ENCODE results near the gene MCRS1.

Gene MCRS1

DNA sequence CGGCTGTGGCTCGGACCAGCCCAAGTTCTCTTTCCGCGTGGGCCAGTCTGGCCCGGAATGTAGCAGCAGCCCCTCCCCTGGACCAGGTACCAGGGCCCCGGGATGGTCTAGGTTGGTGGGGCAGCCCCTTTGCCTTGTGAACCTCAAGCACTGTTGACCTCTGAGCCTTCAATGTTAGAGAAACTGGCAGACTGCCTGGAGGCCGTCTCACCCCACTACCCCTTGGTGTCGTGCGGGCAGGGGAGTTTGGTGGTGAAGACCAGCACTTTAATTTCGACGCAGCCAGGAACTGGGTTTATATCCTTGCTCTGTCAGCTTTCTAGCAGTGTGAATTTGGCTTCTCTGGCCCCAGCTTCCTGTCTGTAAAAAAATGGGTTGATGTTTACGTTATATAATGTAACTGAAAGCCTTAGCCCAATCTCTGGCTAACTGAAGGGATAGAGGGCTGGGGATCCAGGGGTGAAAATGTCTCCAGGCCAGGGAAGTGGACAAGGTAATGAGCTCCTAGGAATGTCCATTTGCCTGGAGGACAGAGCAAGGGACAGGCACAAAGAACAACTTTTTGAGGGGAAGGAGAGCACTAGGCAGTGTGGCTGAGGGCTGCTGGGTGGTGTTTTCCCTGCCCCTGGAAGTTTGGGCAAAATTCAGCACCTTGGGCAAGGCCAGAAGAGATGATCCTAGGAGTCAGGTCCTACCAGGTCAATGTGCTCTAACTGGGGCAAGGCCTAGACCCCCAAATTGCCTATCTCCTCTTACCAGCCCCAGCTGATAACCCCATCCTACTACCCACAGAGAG, 11.4 kb downstream of the MCRS1 start:
- in situ Hi-C loops (cut with MboI; ENCODE audit: low sequenced_read_pairs), result no loop called here

DNA sequence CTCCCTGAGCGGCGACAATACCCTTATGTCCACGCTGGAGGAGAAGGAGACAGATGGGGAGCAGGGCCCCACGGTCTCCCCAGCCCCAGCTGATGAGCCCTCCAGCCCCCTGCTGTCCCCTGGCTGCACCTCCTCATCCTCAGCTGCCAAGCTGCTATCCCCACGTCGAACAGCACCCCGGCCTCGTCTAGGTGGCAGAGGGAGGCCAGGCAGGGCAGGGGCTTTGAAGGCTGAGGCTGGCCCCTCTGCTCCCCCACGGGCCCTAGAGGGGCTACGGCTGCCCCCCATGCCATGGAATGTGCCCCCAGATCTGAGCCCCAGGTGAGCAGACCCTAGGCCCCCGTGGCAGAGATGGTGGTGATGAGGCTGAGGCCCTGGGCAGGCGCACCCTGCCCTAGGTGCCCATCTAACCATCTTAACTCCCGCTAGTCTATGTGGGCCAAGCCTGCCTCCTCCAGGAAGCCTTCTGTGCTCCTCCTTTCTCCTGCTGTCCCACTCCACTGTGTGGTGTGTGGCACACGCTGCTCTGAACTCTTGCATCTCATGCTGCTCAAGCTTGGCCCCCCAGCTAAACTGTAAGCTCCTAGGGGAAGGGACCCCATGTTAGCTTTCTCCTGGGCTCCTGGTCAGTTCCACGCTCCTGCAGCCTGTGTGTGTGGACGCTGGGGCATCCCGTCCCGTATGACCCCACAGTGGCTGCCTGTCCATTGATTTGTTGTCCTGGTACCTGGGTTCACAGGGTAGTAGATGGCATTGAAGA, 12.1 kb downstream of the MCRS1 start:
- in situ Hi-C loops (cut with MboI; ENCODE audit: low sequenced_read_pairs), result no loop called here

DNA sequence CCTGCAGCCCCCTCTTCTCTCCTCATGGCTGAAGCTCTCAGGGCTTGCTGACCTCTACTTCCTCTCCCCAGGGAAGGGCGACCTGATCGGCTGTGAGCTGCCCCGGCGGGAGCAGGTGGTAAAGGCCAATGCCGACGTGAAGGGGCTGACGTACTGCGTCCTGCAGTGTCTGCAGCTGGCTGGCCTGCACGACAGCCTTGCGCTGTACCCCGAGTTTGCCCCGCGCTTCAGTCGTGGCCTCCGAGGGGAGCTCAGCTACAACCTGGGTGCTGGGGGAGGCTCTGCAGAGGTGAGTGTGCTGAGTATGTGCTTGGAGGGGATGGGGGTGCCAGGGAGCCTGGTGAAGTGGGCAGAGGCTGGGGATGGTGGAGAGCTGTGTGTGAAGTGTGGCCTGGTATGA, 13.7 kb downstream of the MCRS1 start:
- in situ Hi-C loops (cut with MboI; ENCODE audit: low sequenced_read_pairs), result no loop called here

DNA sequence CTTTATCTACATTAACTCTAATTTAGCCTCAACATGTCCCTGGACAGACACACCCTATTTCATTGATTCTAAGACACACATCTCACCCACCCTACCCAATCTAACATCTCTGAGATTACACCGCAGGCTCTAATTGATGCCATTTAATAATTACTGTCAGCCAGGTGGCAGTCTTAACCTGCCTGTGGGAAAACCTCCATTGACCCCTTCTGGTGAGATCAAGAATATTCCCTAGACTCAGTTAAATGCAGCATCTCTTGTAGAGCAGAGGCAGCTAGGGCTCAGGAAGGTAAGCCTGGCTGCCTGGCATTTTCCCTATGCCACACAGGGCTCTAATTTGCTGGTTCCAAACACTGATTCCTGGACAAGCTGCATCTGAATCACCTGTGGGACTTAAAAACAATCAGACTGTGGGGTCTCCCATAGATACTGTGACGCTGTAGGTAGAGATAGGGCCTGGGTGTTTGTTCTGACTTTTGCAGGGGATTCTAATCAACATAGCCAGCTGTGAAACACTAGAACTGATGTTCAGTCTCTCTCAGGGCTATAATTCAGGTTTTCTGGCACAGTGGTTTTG, 14.3 kb downstream of the MCRS1 start:
- in situ Hi-C loops (cut with MboI; ENCODE audit: low sequenced_read_pairs), result no loop called here

DNA sequence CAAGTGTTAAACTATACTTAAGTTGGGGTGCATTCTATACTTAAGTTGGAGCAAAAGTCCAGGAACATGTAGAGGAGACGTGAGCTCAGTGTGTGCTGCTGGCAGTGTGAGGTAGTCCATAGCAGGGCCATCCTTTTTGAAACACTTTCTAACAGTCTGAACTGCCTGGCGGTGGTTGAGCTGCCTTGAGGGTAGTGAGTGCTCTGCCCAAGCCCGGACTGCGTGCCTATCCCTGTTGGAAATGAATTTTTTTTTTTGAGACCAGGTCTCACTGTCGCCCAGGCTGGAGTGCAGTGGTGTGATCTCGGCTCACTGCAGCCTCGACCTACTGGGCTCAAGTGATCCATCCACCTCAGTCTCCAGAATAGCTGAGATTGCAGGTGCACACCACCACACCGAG, 15.0 kb downstream of the MCRS1 start:
- in situ Hi-C loops (cut with MboI; ENCODE audit: low sequenced_read_pairs), result no loop called here

DNA sequence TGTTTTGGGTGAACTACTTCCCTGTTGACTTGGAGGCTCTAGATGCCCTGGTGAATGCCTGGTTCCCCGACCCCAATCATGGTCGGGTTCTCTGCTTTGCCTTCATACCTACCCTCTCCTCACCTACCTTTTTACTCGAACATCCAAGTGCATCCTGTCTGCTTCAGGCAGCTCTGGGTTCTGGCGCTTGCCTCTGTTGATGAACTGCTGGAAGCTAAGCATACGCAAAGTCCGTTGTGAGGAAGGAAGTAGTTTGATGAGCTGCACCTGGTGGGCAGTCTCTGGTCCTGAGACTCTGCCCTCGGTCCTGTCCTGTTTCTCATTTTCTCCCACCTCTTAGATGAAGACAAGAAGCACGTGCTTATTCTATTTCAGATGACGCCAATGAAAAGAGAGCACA, 15.5 kb downstream of the MCRS1 start:
- in situ Hi-C loops (cut with MboI; ENCODE audit: low sequenced_read_pairs), result no loop called here

DNA sequence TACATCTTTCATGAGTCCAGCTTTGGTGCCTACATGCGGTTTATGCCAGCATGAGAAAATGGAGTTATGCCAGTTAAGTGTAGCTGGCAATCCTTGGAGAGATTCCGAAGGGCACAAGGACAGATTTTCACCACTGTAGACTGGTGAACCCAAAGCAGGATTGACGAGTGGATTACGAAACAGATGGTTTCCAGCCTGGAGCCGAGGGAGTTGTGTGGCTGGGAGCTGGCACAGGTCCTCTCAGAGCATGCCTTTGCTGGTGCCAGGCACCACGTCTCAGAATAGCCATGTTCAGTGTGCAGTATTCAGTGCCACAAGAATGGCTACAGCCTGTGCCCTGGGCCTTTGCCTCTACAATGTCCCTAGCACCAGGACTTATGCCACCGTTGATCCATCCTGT, 15.9 kb downstream of the MCRS1 start:
- in situ Hi-C loops (cut with MboI; ENCODE audit: low sequenced_read_pairs), result no loop called here

DNA sequence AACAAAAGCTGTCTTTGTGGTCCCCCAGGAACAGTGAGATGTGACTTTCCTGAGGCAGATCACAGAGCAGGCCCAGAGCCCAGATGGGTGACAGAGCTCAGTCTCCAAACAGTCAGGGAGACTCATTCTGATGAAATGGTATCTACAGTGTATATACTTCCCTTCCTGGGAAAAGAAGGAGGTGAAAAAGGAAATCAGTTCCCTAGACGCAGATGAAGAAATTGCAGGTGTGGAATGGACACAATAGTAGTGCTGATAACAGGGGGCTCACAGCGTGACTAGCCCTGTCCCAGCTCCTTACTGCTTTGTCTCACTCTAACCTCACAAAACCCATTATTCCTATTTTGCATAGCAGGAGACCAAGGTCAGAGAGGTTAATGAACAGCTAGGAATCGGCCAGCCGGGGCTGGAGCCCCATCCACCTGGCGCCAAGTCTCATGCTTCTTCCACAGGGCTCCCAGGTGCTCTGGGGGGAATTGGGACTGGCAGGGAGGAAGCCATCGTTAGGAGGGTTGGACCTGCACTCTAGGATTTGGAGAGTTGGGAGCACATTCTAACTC, 17.2 kb downstream of the MCRS1 start:
- in situ Hi-C loops (cut with MboI; ENCODE audit: low sequenced_read_pairs), result no loop called here

DNA sequence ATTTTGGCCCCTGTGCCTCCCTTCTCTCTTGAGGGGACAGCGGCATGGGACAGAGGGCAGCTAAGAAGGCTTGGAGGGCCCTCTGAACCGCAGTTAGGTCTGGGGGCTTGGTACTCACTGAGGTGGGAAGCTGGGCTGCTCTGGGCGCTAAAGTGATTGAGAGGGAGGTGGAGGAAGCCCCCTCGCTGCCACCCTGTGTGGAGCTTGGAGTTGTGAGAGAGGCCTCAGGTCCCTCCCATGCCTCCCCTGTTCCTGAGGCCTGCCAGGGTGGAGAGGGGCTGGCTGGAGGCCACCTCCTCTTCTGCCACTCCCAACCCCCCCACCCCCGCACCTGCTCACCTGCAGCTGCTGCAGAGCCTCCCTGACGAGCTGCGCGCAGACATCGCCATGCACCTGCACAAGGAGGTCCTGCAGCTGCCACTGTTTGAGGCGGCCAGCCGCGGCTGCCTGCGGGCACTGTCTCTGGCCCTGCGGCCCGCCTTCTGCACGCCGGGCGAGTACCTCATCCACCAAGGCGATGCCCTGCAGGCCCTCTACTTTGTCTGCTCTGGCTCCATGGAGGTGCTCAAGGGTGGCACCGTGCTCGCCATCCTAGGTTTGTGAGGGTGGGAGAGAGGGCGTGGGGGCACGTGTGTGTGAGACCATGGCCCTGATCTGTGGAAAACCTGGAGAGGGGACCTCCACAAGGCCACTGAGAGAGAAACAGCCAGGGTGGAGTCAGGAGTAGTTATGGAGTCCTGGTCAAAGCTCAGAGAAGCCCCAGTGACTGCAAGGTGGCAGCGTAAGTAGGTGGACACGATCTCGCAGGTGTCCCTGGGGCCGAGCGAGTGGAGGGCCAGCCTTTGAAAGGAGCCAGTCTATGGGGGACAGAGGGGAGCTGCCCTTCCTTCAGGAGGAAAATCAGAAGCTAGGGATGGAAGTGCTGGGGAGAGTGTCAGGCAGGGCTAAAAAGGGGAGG, 17.9 kb downstream of the MCRS1 start:
- in situ Hi-C loops (cut with MboI; ENCODE audit: low sequenced_read_pairs), result no loop called here

DNA sequence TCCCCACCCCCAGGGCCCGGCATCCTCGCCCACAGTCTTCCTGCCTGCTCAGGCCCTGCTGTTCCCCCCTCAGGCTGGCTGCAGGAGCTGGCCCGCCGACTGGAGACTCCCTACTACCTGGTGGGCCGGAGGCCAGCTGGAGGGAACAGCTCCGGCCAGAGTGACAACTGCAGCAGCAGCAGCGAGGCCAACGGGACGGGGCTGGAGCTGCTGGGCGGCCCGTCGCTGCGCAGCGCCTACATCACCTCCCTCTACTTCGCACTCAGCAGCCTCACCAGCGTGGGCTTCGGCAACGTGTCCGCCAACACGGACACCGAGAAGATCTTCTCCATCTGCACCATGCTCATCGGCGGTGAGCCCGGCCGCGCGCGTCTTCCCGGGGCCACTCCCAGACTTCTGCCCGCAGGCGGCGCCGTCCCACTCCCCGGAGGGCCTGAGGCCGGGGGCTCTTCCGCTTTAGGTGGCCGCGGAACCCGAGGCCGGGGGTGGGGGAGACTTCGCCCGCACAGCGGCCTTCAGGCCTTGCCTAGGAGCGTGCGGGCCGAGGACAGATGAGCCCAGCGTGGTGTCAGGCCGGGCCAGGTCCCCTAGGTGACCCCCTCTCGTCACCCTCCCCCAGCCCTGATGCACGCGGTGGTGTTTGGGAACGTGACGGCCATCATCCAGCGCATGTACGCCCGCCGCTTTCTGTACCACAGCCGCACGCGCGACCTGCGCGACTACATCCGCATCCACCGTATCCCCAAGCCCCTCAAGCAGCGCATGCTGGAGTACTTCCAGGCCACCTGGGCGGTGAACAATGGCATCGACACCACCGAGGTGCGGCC, 18.9 kb downstream of the MCRS1 start:
- in situ Hi-C loops (cut with MboI; ENCODE audit: low sequenced_read_pairs), result no loop called here

DNA sequence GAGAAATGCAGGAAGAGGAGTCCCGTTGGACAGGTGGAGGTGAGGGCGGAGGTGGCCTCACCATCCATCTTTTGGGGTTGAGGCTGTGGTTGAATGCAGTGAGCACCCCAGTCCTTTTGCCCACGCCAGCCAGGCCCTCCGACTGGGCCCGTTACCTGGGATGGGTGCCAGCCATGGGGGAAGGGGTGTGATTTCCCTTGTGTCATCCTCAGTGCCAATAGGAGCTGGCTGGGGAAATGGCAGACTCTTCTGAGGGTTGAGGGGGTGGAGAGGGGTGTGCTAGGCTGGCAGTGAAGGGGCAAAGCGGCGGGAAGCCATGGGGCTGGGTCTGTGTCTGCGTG, 19.5 kb downstream of the MCRS1 start:
- in situ Hi-C loops (cut with MboI; ENCODE audit: low sequenced_read_pairs), result no loop called here

DNA sequence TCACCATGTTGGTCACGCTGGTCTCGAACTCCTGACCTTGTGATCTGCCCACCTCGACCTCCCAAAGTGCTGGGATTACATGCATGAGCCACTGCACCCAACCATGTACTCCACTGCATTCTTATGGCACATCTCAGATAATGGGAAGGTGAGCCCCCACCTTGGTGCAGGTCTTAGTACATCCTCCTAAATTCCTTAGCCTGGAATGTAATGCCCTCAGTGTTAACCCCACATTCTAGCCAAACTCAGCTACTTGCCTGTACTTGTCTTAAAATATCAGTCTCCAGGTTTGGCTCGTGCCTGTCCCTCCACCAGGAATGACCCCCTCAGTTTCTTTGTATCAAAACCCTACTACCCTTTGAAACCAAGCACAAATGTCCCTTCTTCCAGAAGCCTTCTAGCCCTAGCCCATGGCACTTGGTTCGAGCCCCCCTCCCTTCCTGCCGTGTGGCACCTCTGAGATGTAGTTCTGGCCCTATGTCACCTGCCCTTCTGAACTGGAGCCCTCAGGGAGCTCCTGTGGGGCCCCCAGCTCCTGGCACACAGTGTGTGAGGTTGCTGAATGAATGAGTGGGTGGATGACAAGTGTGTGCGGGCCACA, 20.8 kb downstream of the MCRS1 start:
- in situ Hi-C loops (cut with MboI; ENCODE audit: low sequenced_read_pairs), result no loop called here

DNA sequence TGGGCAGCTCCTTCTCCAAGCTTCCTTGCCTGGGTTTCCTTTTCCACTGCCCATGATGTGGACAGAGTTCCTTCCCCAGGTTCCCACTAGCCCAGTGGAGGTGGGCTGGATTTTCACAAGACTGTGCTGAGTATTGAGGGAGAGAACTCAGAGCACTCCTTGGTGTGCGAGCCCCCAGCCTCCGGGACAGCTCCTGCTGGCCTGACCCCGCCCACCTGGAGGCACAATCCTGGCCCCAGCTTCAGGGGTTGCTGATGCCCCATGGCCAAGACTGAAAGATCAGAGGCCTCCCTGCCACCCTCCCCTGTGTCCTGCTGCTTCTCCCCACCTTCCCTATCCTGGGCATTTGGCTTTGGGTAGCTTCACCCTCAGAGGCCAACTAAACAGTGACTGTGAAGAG, 21.5 kb downstream of the MCRS1 start:
- in situ Hi-C loops (cut with MboI; ENCODE audit: low sequenced_read_pairs), result no loop called here

DNA sequence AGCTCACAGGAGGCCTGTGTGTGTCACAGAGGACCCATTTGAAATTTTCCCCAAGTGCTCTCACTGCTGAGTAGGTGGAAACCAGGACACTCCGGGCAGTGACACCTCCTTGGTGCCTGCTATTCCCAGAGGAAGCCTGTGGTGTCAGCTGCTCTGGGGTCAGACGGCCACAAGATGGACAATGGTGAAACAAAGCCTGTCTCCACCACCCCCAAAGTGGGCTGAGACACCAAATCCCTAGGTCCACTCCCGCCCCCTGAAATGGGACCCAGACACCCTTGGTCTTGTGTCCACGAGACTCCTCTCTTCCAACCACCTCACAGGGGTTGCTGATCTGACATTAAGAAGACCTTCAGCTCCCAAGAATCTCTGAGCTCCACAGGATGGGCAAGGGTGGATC, 22.1 kb downstream of the MCRS1 start:
- in situ Hi-C loops (cut with MboI; ENCODE audit: low sequenced_read_pairs), result no loop called here

DNA sequence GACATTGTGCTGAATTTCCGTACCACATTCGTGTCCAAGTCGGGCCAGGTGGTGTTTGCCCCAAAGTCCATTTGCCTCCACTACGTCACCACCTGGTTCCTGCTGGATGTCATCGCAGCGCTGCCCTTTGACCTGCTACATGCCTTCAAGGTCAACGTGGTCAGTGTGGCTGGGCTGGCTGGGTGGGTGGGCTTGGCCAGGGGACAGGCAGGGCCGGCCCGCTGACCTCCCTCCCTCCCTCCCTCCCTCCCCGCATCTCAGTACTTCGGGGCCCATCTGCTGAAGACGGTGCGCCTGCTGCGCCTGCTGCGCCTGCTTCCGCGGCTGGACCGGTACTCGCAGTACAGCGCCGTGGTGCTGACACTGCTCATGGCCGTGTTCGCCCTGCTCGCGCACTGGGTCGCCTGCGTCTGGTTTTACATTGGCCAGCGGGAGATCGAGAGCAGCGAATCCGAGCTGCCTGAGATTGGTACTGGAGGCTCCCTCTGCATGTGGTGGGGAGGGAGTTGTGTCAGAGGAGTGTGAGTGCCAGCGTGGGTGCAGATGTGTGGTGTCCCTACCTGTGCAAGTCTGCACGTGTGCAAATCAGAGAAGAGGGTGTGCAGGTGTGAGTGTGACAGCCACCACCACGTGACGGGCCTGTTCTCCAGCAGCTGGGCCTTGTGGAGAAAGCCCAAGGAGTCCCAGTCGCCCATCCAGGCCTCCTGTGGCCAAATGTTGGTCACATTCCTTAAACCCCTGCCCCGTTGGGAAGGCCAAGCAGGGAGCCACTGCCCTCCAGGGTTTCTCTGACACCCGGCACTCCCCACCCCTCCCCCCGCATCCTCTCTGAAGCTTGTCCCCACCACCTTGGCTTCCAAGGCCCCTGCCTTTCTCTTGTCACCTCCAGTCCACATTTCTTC, 23.8 kb downstream of the MCRS1 start:
- in situ Hi-C loops (cut with MboI; ENCODE audit: low sequenced_read_pairs), result no loop called here

DNA sequence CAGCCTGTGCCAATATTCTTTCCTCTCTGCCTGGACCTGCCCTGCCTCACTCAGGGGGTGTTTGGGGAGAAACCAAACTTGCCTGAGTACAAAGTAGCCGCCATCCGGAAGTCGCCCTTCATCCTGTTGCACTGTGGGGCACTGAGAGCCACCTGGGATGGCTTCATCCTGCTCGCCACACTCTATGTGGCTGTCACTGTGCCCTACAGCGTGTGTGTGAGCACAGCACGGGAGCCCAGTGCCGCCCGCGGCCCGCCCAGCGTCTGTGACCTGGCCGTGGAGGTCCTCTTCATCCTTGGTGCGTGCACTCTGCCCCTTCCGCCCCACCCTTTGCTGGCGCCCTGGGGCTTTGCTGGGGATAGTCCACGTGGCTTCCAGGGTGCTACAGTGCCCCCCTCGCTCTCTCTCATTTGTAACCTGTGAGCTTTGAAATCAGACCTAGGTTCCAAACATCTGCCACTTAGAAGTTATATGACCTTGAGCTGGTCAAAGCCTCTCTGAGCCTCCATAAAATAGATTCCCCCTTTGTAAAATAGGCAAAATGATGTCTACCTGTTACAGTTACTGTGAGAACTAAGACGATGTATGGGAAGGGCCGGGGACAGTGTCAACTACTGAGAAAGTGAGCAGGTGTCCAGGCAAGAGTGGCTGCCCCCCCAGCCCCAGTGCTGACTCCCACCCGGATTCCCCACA, 24.6 kb downstream of the MCRS1 start:
- in situ Hi-C loops (cut with MboI; ENCODE audit: low sequenced_read_pairs), result no loop called here

DNA sequence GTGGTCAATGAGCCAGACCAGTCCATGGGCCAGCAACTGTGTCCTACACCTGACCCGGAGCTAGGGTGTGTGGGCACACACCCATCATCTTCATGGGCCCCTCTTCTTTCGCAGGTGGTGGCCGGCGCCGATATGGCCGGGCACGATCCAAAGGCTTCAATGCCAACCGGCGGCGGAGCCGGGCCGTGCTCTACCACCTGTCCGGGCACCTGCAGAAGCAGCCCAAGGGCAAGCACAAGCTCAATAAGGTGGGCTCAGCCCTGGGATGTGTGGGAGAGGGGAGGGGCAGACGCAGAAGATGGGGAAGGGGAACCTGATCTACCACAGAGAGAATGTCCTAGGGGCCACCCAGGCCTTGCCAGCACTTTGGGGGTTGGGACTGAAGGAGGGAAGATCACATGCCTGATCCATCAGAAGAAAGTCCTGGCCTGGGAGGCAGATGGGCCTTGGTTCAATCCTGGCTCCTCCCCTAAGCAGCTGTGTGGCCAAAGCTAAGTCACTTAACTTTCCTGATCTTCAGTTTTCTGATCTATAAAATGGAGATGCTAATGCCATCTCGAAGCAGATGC, 25.3 kb downstream of the MCRS1 start:
- in situ Hi-C loops (cut with MboI; ENCODE audit: low sequenced_read_pairs), result no loop called here
